IMR-90 (cell line): ENCODE results near the gene TTC28. TPM values are rescaled to one million over a fixed set of nuclear protein-coding genes. Genes with fewer than 3 reads are reported as not detected.

ENCODE experiments used
- ATAC-seq: fragments of 200-7000 bp; cut with Tn5 transposase; 2 replicates; pipeline ENCODE4 v1.9.1; 2020; ENCODE audit warnings: low read depth, mild to moderate bottlenecking, moderate library complexity
- BruUV-seq: library from RNA; stranded (reverse); fragments of 400-500 nt; replicated peaks from 2 replicates; lab custom pipeline; 2021; lab: Mats Ljungman, UMichigan
- CTCF ChIA-PET: fragments of 300-600 bp; formaldehyde crosslinking; extraction: SDS; loops from one replicate; lab custom pipeline; 2021; ENCODE audit warnings: antibody characterized with exemption; lab: Yijun Ruan, JAX
- POLR2A ChIA-PET: fragments of 300-600 bp; sonication (Branson Sonifier 250); formaldehyde crosslinking; loops from one replicate; lab custom pipeline; 2022; ENCODE audit warnings: antibody characterized with exemption; ENCODE audit not compliant: unreplicated experiment; lab: Charles Lee
- DNase-seq: peaks from one replicate; pipeline ENCODE4 v3.0.0; 2013
- H2AFZ ChIP-seq: replicated peaks from 2 replicates; pipeline ENCODE3; 2013; ENCODE audit warnings: low read length, mild to moderate bottlenecking; ENCODE audit not compliant: poor library complexity
- H2AK5ac ChIP-seq: 2 replicates; pipeline ENCODE4 v1.6.1; 2013; ENCODE audit warnings: low read depth, low read length, inconsistent platforms
- H2AK9ac ChIP-seq: replicated peaks from 2 replicates; pipeline ENCODE3; 2013; ENCODE audit warnings: mild to moderate bottlenecking, low read depth, low read length, moderate library complexity; ENCODE audit not compliant: poor library complexity
- H2BK120ac ChIP-seq: 2 replicates; pipeline ENCODE4 v1.6.1; 2013; ENCODE audit warnings: low read depth, low read length, inconsistent platforms
- H2BK15ac ChIP-seq: 3 replicates; pipeline ENCODE4 v1.6.1; 2013; ENCODE audit warnings: low read depth, low read length, inconsistent platforms
- H2BK20ac ChIP-seq: 2 replicates; pipeline ENCODE4 v1.6.1; 2013; ENCODE audit warnings: low read depth, mild to moderate bottlenecking, inconsistent platforms, low read length, moderate library complexity
- H2BK5ac ChIP-seq: 2 replicates; pipeline ENCODE4 v1.6.1; 2013; ENCODE audit warnings: mild to moderate bottlenecking, low read depth, low read length, inconsistent platforms; ENCODE audit not compliant: poor library complexity, severe bottlenecking
- H3K14ac ChIP-seq: replicated peaks from 2 replicates; pipeline ENCODE4 v1.6.1; 2013; ENCODE audit warnings: low read depth, low read length, inconsistent platforms
- H3K18ac ChIP-seq: 2 replicates; pipeline ENCODE4 v1.6.1; 2013; ENCODE audit warnings: low read depth, low read length, control low read depth
- H3K23ac ChIP-seq: 2 replicates; pipeline ENCODE4 v1.6.1; 2013; ENCODE audit warnings: low read depth, low read length, inconsistent platforms
- H3K27ac ChIP-seq: 2 replicates; pipeline ENCODE4 v1.5.1; 2013; ENCODE audit warnings: mild to moderate bottlenecking, control low read depth, low read length; ENCODE audit not compliant: insufficient read depth
- H3K27me3 ChIP-seq: 2 replicates; pipeline ENCODE4 v1.6.1; 2013; ENCODE audit warnings: low read length; ENCODE audit not compliant: control insufficient read depth, insufficient read depth
- H3K36me3 ChIP-seq: 2 replicates; pipeline ENCODE4 v1.6.1; 2013; ENCODE audit warnings: low read length, mixed read lengths; ENCODE audit not compliant: control insufficient read depth, insufficient read depth
- H3K4ac ChIP-seq: 2 replicates; pipeline ENCODE4 v1.6.1; 2013; ENCODE audit warnings: low read depth, low read length, inconsistent platforms
- H3K4me1 ChIP-seq: 2 replicates; pipeline ENCODE4 v1.6.1; 2013; ENCODE audit warnings: low read length, mixed read lengths; ENCODE audit not compliant: control insufficient read depth, insufficient read depth
- H3K4me2 ChIP-seq: 2 replicates; pipeline ENCODE4 v1.6.1; 2013; ENCODE audit warnings: low read depth, mild to moderate bottlenecking, control low read depth, low read length, moderate library complexity
- H3K4me3 ChIP-seq: 2 replicates; pipeline ENCODE4 v1.5.1; 2013; ENCODE audit warnings: low read depth, mild to moderate bottlenecking, control low read depth, low read length, moderate library complexity; ENCODE audit not compliant: insufficient read depth
- H3K56ac ChIP-seq: 2 replicates; pipeline ENCODE4 v1.6.1; 2013; ENCODE audit warnings: low read length, inconsistent platforms; ENCODE audit not compliant: insufficient read depth; ENCODE audit errors: extremely low read depth
- H3K79me1 ChIP-seq, 2 experiments: 2 replicates each; pipeline ENCODE4 v1.6.1; 2013; ENCODE audit warnings: low read length in 2 of 2, inconsistent platforms in 1 of 2, low read depth in 1 of 2
- H3K9ac ChIP-seq: 2 replicates; pipeline ENCODE4 v1.6.1; 2013; ENCODE audit warnings: low read depth, low read length, control low read depth
- H3K9me1 ChIP-seq: 2 replicates; pipeline ENCODE4 v1.6.1; 2013; ENCODE audit warnings: low read length, inconsistent platforms; ENCODE audit not compliant: insufficient read depth
- H3K9me3 ChIP-seq: 2 replicates; pipeline ENCODE4 v1.6.1; 2013; ENCODE audit warnings: low read length; ENCODE audit not compliant: control insufficient read depth, insufficient read depth
- H4K20me1 ChIP-seq: 2 replicates; pipeline ENCODE4 v1.6.1; 2013; ENCODE audit warnings: low read length, inconsistent platforms; ENCODE audit not compliant: insufficient read depth
- H4K5ac ChIP-seq: 2 replicates; pipeline ENCODE4 v1.6.1; 2013; ENCODE audit warnings: mild to moderate bottlenecking, low read depth, low read length, control low read depth
- H4K8ac ChIP-seq, 2 experiments: 2 replicates each; pipeline ENCODE4 v1.6.1; 2013; ENCODE audit warnings: low read depth in 2 of 2, low read length in 2 of 2, control low read depth in 1 of 2, inconsistent platforms in 1 of 2
- H4K91ac ChIP-seq: 2 replicates; pipeline ENCODE4 v1.6.1; 2013; ENCODE audit warnings: low read depth, low read length, inconsistent platforms; ENCODE audit not compliant: insufficient read depth
- BHLHE40 ChIP-seq: fragments of 150-350 bp; IDR thresholded peaks from 2 replicates; pipeline ENCODE4 v1.6.1; 2016; ENCODE audit warnings: mild to moderate bottlenecking, low read depth, low read length
- CEBPB ChIP-seq: IDR thresholded peaks from 2 replicates; pipeline ENCODE4 v1.6.1; 2012; ENCODE audit warnings: low read depth, low read length, improper control_type of control experiment
- CHD1 ChIP-seq: IDR thresholded peaks from 2 replicates; pipeline ENCODE4 v1.6.1; 2012; ENCODE audit warnings: low read depth, low read length, improper control_type of control experiment
- FOS ChIP-seq: fragments of 150-350 bp; IDR thresholded peaks from 2 replicates; pipeline ENCODE4 v1.6.1; 2016; ENCODE audit warnings: low read depth, low read length
- MAFK ChIP-seq: IDR thresholded peaks from 2 replicates; pipeline ENCODE4 v1.6.1; 2012; ENCODE audit warnings: low read depth, low read length, improper control_type of control experiment
- MAZ ChIP-seq: IDR thresholded peaks from 2 replicates; pipeline ENCODE4 v1.6.1; 2012; ENCODE audit warnings: low read depth, mild to moderate bottlenecking, low read length, improper control_type of control experiment, moderate library complexity, borderline replicate concordance
- MXI1 ChIP-seq: IDR thresholded peaks from 2 replicates; pipeline ENCODE4 v1.6.1; 2012; ENCODE audit warnings: low read depth, mild to moderate bottlenecking, low read length, moderate library complexity, borderline replicate concordance
- NFE2L2 ChIP-seq: fragments of 150-350 bp; IDR thresholded peaks from 2 replicates; pipeline ENCODE4 v1.6.1; 2016; ENCODE audit warnings: low read depth, mild to moderate bottlenecking, low read length
- POLR2A ChIP-seq: IDR thresholded peaks from 2 replicates; pipeline ENCODE4 v1.6.1; 2012; ENCODE audit warnings: mild to moderate bottlenecking, low read depth, low read length
- RAD21 ChIP-seq: IDR thresholded peaks from 2 replicates; pipeline ENCODE4 v1.6.1; 2012; ENCODE audit warnings: low read length, improper control_type of control experiment
- RCOR1 ChIP-seq: IDR thresholded peaks from 2 replicates; pipeline ENCODE4 v1.6.1; 2012; ENCODE audit warnings: mild to moderate bottlenecking, low read length, improper control_type of control experiment; ENCODE audit not compliant: insufficient replicate concordance
- RFX5 ChIP-seq: IDR thresholded peaks from 2 replicates; pipeline ENCODE4 v1.8.0; 2012; ENCODE audit warnings: low read depth, mild to moderate bottlenecking, low read length, moderate library complexity
- SMC3 ChIP-seq: fragments of 150-350 bp; IDR thresholded peaks from 2 replicates; pipeline ENCODE4 v1.6.1; 2016; ENCODE audit warnings: low read depth, mild to moderate bottlenecking, antibody characterized with exemption, low read length, moderate library complexity
- WGBS, 2 experiments: methylation state at CpG; one replicate each; pipeline versions ENCODE4 v1.1.5 to v1.1.7; 2013; ENCODE audit warnings: missing lambda C conversion rate in 2 of 2; ENCODE audit not compliant: insufficient read length in 1 of 2; ENCODE audit errors: extremely low coverage in 2 of 2; 5-methylcytosine and 5-hydroxymethylcytosine counted together
- dilution Hi-C: fragments of 300-500 bp; cut with HindIII; formaldehyde crosslinking; loops from one replicate; pipeline ENCODE4 v1.14.3; 2018; ENCODE audit warnings: low sequenced_read_pairs; ENCODE audit not compliant: unreplicated experiment
- in situ Hi-C: fragments of 300-500 bp; cut with MboI; formaldehyde crosslinking; loops from 3 replicates; pipeline ENCODE4 v1.14.3; 2019; ENCODE audit warnings: low sequenced_read_pairs, inconsistent platforms, mixed read lengths
- intact Hi-C: fragments of 100-400 bp; cut with micrococcal nuclease; formaldehyde crosslinking; loops from 2 replicates; pipeline ENCODE4 v1.10.0; 2022
- polyA plus RNA-seq, 3 experiments: library from polyadenylated mRNA; depleted of rRNA; stranded (reverse); fragments of >200 nt; gene quantifications; 2 replicates each; pipeline ENCODE4 v1.2.3, GENCODE V29; 2012; ENCODE audit warnings: low replicate concordance in 1 of 3
- total RNA-seq: library from RNA; depleted of rRNA; stranded (reverse); fragments of >200 nt; gene quantifications from 2 replicates; pipeline ENCODE4 v1.2.3, GENCODE V29; 2012
- TF ChIP-seq, protein P1 (sequence below): fragments of 150-350 bp; IDR thresholded peaks from 2 replicates; pipeline ENCODE4 v1.6.1; 2016; ENCODE audit warnings: low read depth, mild to moderate bottlenecking, low read length, moderate library complexity, borderline replicate concordance
- TF ChIP-seq, protein P2 (sequence below): conservative IDR thresholded peaks from 2 replicates; pipeline ENCODE4 v1.5.1; 2012; ENCODE audit warnings: mild to moderate bottlenecking, low read depth, low read length, improper control_type of control experiment
- TF ChIP-seq, protein P3 (sequence below): fragments of 150-350 bp; IDR thresholded peaks from 2 replicates; pipeline ENCODE4 v1.6.1; 2017; ENCODE audit warnings: mild to moderate bottlenecking, antibody characterized with exemption, low read length, low read depth

The TTC28 gene
- total and polyA plus RNA-seq, 2 of the 4 experiments (the other 2 are of a cell fraction): 5.6 to 13.3 TPM

DNA sequence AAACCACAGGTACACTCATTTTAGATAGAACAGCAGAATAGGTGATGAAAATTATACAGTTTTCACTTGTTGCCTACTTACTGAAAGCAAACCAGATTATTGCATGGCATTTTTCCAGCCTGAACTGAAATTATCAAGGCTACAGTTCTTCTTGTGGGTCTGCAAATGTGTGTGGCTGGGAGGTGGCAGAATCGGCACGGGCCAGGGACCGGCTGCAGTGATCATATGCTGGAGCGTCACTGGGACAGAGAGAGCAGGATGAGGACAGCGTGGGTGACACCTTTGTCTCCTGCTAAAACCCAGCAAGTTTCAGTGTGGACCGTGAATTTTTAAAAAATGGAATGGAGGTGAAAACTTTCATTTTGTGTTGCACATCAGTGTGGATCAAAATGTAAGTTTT lies 701.3 kb downstream of the TTC28 start:
- 100% methylated on average over 5 of the region's 6 CpGs; no CpG with 5 or more reads in 1 of the 2 experiments for WGBS, 2 experiments
- DNase-seq (no peak), ATAC-seq (no peak)
- H2BK20ac ChIP-seq: no peak overlapping the region
- peaks cover 7% of the 10 kb centered on the region for H3K9me1 ChIP-seq
- H3K27ac ChIP-seq: no peak overlapping the region
- no peak overlapping the region for H3K56ac ChIP-seq
- H3K23ac ChIP-seq: no peak overlapping the region
- H3K9me3 ChIP-seq: no peaks in the 10 kb centered on the region
- no peak overlapping the region for H3K9ac ChIP-seq
- H3K4ac ChIP-seq: no peak overlapping the region
- TF ChIP-seq, protein P1, sequence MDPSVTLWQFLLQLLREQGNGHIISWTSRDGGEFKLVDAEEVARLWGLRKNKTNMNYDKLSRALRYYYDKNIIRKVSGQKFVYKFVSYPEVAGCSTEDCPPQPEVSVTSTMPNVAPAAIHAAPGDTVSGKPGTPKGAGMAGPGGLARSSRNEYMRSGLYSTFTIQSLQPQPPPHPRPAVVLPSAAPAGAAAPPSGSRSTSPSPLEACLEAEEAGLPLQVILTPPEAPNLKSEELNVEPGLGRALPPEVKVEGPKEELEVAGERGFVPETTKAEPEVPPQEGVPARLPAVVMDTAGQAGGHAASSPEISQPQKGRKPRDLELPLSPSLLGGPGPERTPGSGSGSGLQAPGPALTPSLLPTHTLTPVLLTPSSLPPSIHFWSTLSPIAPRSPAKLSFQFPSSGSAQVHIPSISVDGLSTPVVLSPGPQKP: no peak
- no peak for TF ChIP-seq FOS
- TF ChIP-seq RCOR1: no peak
- TF ChIP-seq CEBPB: no peak
- no peak for TF ChIP-seq NFE2L2
- no peak for TF ChIP-seq CHD1
- no peak for TF ChIP-seq MAZ
- TF ChIP-seq POLR2A: no peak
- no peak for TF ChIP-seq RAD21
- no peak for TF ChIP-seq RFX5
- no peak for TF ChIP-seq MXI1
- TF ChIP-seq BHLHE40: no peak
- TF ChIP-seq, protein P2, sequence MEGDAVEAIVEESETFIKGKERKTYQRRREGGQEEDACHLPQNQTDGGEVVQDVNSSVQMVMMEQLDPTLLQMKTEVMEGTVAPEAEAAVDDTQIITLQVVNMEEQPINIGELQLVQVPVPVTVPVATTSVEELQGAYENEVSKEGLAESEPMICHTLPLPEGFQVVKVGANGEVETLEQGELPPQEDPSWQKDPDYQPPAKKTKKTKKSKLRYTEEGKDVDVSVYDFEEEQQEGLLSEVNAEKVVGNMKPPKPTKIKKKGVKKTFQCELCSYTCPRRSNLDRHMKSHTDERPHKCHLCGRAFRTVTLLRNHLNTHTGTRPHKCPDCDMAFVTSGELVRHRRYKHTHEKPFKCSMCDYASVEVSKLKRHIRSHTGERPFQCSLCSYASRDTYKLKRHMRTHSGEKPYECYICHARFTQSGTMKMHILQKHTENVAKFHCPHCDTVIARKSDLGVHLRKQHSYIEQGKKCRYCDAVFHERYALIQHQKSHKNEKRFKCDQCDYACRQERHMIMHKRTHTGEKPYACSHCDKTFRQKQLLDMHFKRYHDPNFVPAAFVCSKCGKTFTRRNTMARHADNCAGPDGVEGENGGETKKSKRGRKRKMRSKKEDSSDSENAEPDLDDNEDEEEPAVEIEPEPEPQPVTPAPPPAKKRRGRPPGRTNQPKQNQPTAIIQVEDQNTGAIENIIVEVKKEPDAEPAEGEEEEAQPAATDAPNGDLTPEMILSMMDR: no peak
- no peak for TF ChIP-seq MAFK
- TF ChIP-seq, protein P3, sequence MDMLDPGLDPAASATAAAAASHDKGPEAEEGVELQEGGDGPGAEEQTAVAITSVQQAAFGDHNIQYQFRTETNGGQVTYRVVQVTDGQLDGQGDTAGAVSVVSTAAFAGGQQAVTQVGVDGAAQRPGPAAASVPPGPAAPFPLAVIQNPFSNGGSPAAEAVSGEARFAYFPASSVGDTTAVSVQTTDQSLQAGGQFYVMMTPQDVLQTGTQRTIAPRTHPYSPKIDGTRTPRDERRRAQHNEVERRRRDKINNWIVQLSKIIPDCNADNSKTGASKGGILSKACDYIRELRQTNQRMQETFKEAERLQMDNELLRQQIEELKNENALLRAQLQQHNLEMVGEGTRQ: no peak
- TF ChIP-seq SMC3: no peak
- H2AK9ac ChIP-seq: no peak overlapping the region
- H2BK120ac ChIP-seq: no peak overlapping the region
- no peaks in the 10 kb centered on the region for H3K27me3 ChIP-seq
- H2BK5ac ChIP-seq: no peak overlapping the region
- no peak overlapping the region for H2AK5ac ChIP-seq
- no peak overlapping the region for H4K91ac ChIP-seq
- H3K18ac ChIP-seq: no peak overlapping the region
- in situ Hi-C loops (no loop called here), intact Hi-C loops (no loop called here), dilution Hi-C loops (no loop called here)
- H3K4me2 ChIP-seq: no peak overlapping the region
- no peak overlapping the region for H4K5ac ChIP-seq
- peaks cover 0 to 3% of the 10 kb centered on the region in 2 experiments; a peak in 2 of 4 replicates for H3K79me1 ChIP-seq
- H3K4me3 ChIP-seq: no peak overlapping the region
- CTCF ChIA-PET: no interaction called here
- peaks cover 19% of the 10 kb centered on the region for H3K36me3 ChIP-seq
- H3K4me1 ChIP-seq: peaks cover under 1% of the 10 kb centered on the region
- POLR2A ChIA-PET: no interaction called here
- no peaks in the 10 kb centered on the region for H4K20me1 ChIP-seq
- no peak overlapping the region for H2BK15ac ChIP-seq
- no TSS peak for BruUV-seq
- no peak overlapping the region; the same call in 1 of the 2 replicates for H3K14ac ChIP-seq
- no peak overlapping the region for H2AFZ ChIP-seq
- no peak overlapping the region for H4K8ac ChIP-seq
